Activated CD8-positive, alpha-beta T cell treated with anti-CD3 and anti-CD28 coated beads for 36 hours (primary cell): ENCODE data around the gene ZFP3. TPM values are rescaled to one million over a fixed set of nuclear protein-coding genes. Genes with fewer than 3 reads are reported as not detected.
A peak's percentile ranks its signal among the peaks of the same experiment; 100 is the strongest.
"Not testable (repeated sequence)": the region's sequence is repeated elsewhere in the genome, so short reads cannot be mapped to it uniquely, and the experiment has no call there.

ENCODE experiments used
- ATAC-seq: fragments of 200-7000 bp; cut with Tn5 transposase; one replicate; pipeline ENCODE4 v1.10.0; 2021; ENCODE audit warnings: mild to moderate bottlenecking, moderate library complexity
- CTCF ChIA-PET: fragments of 350-600 bp; sonication (Branson Sonifier 250); formaldehyde crosslinking; loops from one replicate; lab custom pipeline; 2021; ENCODE audit warnings: antibody characterized with exemption; lab: Charles Lee
- POLR2A ChIA-PET: fragments of 350-600 bp; sonication (Branson Sonifier 250); formaldehyde crosslinking; loops from one replicate; lab custom pipeline; 2021; ENCODE audit warnings: antibody characterized with exemption; lab: Charles Lee
- DNase-seq: peaks from one replicate; pipeline ENCODE4 v3.0.0-alpha.2; 2020
- H3K27ac Mint-ChIP-seq: one replicate; pipeline ENCODE4 v1.8.0; 2021; ENCODE audit warnings: mild to moderate bottlenecking, mixed read lengths
- H3K27me3 Mint-ChIP-seq: one replicate; pipeline ENCODE4 v1.8.0; 2021; ENCODE audit warnings: mixed read lengths
- H3K36me3 Mint-ChIP-seq: one replicate; pipeline ENCODE4 v1.8.0; 2021; ENCODE audit warnings: low read depth, mixed read lengths
- H3K4me1 Mint-ChIP-seq: one replicate; pipeline ENCODE4 v1.8.0; 2021; ENCODE audit warnings: low read depth, mixed read lengths
- H3K4me3 Mint-ChIP-seq: one replicate; pipeline ENCODE4 v1.8.0; 2021; ENCODE audit warnings: mild to moderate bottlenecking, moderate library complexity, mixed read lengths
- H3K9me3 Mint-ChIP-seq: one replicate; pipeline ENCODE4 v1.8.0; 2021; ENCODE audit warnings: mixed read lengths
- intact Hi-C: fragments of 100-400 bp; cut with micrococcal nuclease; formaldehyde crosslinking; loops from one replicate; pipeline ENCODE4 v1.10.0; 2022
- total RNA-seq, 2 experiments: library from RNA; stranded (reverse); gene quantifications; one replicate each; pipeline ENCODE4 v1.2.3, GENCODE V29; 2021
- TF ChIP-seq, protein P1 (sequence below): fragments of 200-600 bp; IDR thresholded peaks from one replicate; pipeline ENCODE4 v1.8.0; 2022; ENCODE audit warnings: antibody characterized with exemption, mild to moderate bottlenecking

Gene ZFP3
- total RNA-seq, 2 experiments from 2014 or later = 1.5 to 1.9 TPM

DNA sequence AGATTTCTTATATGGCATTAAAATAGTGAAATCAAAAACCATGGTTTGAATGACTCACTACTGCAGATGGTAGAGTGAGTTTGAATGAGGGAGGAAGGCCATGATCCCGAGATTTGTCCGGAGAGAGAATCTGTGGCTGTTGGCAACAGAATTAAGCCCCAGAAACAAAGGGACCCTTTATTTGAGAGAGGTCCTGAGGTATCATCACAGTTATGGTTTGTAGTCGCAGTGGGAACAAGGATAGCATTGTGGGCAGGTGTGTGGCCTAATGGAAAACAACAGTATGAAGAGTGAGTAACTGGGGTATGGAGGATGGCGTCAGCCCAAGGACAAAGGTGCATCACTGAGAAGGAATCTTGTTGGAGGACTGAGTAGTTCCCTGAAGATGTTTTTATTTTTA is 8.5 kb upstream of the ZFP3 start:
- H3K4me1 Mint-ChIP-seq = no peaks in the 10 kb centered on the region
- ChIA-PET CTCF (interaction anchor here (0.8 kb wide), 1 partner anchor 161 kb away, joined by 3 read pairs; no protein-coding TSS in a partner anchor), POLR2A (no interaction called here)
- no peak overlapping the region for H3K27ac Mint-ChIP-seq
- no peaks in the 10 kb centered on the region for H3K27me3 Mint-ChIP-seq
- H3K9me3 Mint-ChIP-seq = no peaks in the 10 kb centered on the region
- no peaks in the 10 kb centered on the region for H3K36me3 Mint-ChIP-seq
- intact Hi-C loops = loop anchor here (10.0 kb wide), 1 partner anchor 165 kb away; the partner anchor contains the start of gene CHRNE
- H3K4me3 Mint-ChIP-seq = no peak overlapping the region
- TF ChIP-seq, protein P1, sequence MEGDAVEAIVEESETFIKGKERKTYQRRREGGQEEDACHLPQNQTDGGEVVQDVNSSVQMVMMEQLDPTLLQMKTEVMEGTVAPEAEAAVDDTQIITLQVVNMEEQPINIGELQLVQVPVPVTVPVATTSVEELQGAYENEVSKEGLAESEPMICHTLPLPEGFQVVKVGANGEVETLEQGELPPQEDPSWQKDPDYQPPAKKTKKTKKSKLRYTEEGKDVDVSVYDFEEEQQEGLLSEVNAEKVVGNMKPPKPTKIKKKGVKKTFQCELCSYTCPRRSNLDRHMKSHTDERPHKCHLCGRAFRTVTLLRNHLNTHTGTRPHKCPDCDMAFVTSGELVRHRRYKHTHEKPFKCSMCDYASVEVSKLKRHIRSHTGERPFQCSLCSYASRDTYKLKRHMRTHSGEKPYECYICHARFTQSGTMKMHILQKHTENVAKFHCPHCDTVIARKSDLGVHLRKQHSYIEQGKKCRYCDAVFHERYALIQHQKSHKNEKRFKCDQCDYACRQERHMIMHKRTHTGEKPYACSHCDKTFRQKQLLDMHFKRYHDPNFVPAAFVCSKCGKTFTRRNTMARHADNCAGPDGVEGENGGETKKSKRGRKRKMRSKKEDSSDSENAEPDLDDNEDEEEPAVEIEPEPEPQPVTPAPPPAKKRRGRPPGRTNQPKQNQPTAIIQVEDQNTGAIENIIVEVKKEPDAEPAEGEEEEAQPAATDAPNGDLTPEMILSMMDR = no peak
- DNase-seq = no peak
- ATAC-seq = no peak

DNA sequence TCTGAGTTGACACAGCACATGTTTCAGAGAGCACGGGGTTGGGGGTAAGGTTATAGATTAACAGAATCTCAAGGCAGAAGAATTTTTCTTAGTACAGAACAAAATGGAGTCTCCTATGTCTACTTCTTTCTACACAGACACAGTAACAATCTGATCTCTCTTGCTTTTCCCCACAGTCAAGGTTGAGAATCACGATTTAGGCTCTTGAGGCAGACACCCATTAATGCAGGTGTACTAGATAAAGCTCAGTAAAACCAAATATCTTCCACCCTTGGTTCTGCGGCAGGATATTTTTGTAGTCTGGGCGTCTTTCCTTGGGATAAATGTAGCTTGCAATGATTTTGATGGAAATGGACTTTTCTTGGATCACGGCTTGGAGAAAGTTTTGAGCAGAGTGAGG is 2.8 kb upstream of the ZFP3 start:
- H3K9me3 Mint-ChIP-seq, DNase-seq, ATAC-seq, H3K36me3 Mint-ChIP-seq, CTCF ChIA-PET, intact Hi-C loops, H3K4me3 Mint-ChIP-seq, H3K27me3 Mint-ChIP-seq, H3K27ac Mint-ChIP-seq: not testable (repeated sequence)
- POLR2A ChIA-PET = interaction anchor here (0.7 kb wide), 1 partner anchor 1542 kb away, joined by 4 read pairs; no protein-coding TSS in a partner anchor
- peaks cover 22% of the 10 kb centered on the region for H3K4me1 Mint-ChIP-seq

DNA sequence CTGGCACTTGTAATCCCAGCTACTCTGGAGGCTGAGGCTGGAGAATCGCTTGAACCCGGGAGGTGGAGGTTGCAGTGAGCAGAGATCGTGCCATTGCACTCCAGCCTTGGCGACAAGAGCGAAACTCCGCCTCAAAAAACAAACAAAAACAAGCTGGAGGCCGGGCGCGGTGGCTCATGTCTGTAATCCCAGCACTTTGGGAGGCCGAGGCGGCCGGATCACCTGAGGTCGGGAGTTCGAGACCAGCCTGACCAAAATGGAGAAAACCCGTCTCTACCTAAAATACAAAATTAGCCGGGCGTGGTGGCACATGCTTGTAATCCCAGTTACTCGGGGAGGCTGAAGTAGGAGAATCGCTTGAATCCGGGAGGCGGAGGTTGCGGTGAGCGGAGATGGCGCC is 992 bp upstream of the ZFP3 start:
- H3K4me1 Mint-ChIP-seq = peaks cover 28% of the 10 kb centered on the region
- H3K9me3 Mint-ChIP-seq, H3K27me3 Mint-ChIP-seq, ATAC-seq, DNase-seq, intact Hi-C loops: not testable (repeated sequence)
- POLR2A ChIA-PET = interaction anchor here (0.7 to 2.4 kb wide), 4 partner anchors 12 to 140 kb away, joined by 3 to 12 read pairs (median 3); no protein-coding TSS in a partner anchor
- peak overlapping the region; percentile 85 for H3K27ac Mint-ChIP-seq
- peaks cover 14% of the 10 kb centered on the region for H3K36me3 Mint-ChIP-seq
- CTCF ChIA-PET = interaction anchor here (1.4 to 1.5 kb wide), 2 partner anchors 15 to 46 kb away, joined by 4 to 5 read pairs; no protein-coding TSS in a partner anchor
- H3K4me3 Mint-ChIP-seq = peak overlapping the region; percentile 73

DNA sequence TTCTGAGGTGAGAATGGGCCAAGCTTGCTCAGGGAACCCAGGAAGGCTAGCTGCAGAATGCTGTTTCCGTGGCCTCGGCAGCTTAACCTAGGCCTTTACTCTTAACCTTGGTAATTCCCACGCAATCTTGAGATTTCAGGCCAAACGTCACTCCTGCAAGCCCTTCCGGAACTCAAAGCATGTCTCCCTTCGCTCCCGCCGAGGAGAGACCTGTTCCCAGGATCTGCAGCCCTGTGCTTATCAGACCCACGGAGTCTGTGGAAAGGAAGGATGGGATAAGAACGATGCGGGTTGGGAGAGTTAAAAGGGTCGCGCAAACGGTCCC is 524 bp upstream of the ZFP3 start:
- H3K4me3 Mint-ChIP-seq = peak overlapping the region; percentile 73
- no peak for ATAC-seq
- H3K36me3 Mint-ChIP-seq = peaks cover 18% of the 10 kb centered on the region
- H3K27me3 Mint-ChIP-seq = no peaks in the 10 kb centered on the region
- CTCF ChIA-PET = interaction anchor here (1.4 to 1.5 kb wide), 2 partner anchors 16 to 47 kb away, joined by 4 to 5 read pairs; no protein-coding TSS in a partner anchor
- POLR2A ChIA-PET = interaction anchor here (0.7 to 2.4 kb wide), 4 partner anchors 12 to 141 kb away, joined by 3 to 12 read pairs (median 3); no protein-coding TSS in a partner anchor
- H3K9me3 Mint-ChIP-seq = peaks cover under 1% of the 10 kb centered on the region
- DNase-seq = no peak
- intact Hi-C loops = no loop called here
- peak overlapping the region; percentile 85 for H3K27ac Mint-ChIP-seq
- TF ChIP-seq, protein P1 = no peak
- peaks cover 28% of the 10 kb centered on the region for H3K4me1 Mint-ChIP-seq

DNA sequence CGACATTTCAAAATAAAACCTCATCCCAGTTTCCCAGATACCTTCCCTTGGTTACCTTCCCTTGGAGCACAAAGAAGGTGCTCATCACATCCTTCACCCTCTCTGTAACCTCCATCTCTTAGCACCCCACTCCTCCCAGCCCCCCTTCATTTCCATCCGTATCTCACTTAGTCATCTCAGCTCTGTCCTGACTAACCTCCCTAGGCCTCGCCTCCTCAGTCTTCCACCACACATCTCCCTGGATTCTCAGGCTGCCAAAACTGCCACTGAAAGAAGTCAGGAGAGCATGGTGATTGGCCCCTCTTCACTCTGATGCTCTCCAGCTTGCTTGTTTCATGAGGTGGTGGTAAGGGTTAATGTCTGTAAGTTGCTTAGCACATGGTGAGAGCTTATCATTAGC is 2.3 kb downstream of the ZFP3 start:
- ChIA-PET POLR2A (interaction anchor here (0.9 to 1.3 kb wide), 4 partner anchors 9 to 130 kb away, joined by 3 to 4 read pairs (median 3); no protein-coding TSS in a partner anchor), CTCF (interaction anchor here (1.1 to 3.3 kb wide), 2 partner anchors 30 to 33 kb away, joined by 4 to 16 read pairs; partner anchors contain the start of gene ZNF232)
- ATAC-seq = no peak
- Mint-ChIP-seq H3K9me3 (peaks cover 15% of the 10 kb centered on the region), H3K27me3 (no peaks in the 10 kb centered on the region), H3K4me3 (no peak overlapping the region), H3K27ac (no peak overlapping the region), H3K4me1 (peaks cover 28% of the 10 kb centered on the region), H3K36me3 (peaks cover 37% of the 10 kb centered on the region)
- intact Hi-C loops = no loop called here
- peak; percentile 11 for DNase-seq
- TF ChIP-seq, protein P1 = no peak
